ACC112 (cell line): ENCODE data around the gene TDRD12.

Source experiments
- H2AFZ ChIP-seq: fragments of 200-600 bp; sonication (generic); one replicate; pipeline ENCODE4 v1.6.0; 2017; ENCODE audit warnings: antibody characterized with exemption, low read length; ENCODE audit not compliant: unreplicated experiment
- H3K27ac ChIP-seq: fragments of 200-600 bp; sonication (generic); 2 replicates; pipeline ENCODE4 v1.5.1; 2014; ENCODE audit warnings: low read depth, mild to moderate bottlenecking, antibody characterized with exemption, low read length, moderate library complexity
- H3K27me3 ChIP-seq: fragments of 200-600 bp; sonication (generic); 2 replicates; pipeline ENCODE4 v1.6.1; 2014; ENCODE audit warnings: mild to moderate bottlenecking, antibody characterized with exemption, low read length, moderate library complexity, mixed read lengths; ENCODE audit not compliant: insufficient read depth
- H3K36me3 ChIP-seq: fragments of 200-600 bp; sonication (generic); 2 replicates; pipeline ENCODE4 v1.6.1; 2016; ENCODE audit warnings: mild to moderate bottlenecking, antibody characterized with exemption, low read length, moderate library complexity, mixed read lengths; ENCODE audit not compliant: insufficient read depth
- H3K4me1 ChIP-seq: fragments of 200-600 bp; sonication (generic); one replicate; pipeline ENCODE4 v1.6.1; 2016; ENCODE audit warnings: low read length, mixed read lengths; ENCODE audit not compliant: insufficient read depth, unreplicated experiment, control insufficient read depth
- H3K4me3 ChIP-seq: fragments of 200-600 bp; sonication (generic); 2 replicates; pipeline ENCODE4 v1.5.1; 2014; ENCODE audit warnings: mild to moderate bottlenecking, low read depth, low read length
- H3K79me2 ChIP-seq: fragments of 200-600 bp; sonication (generic); one replicate; pipeline ENCODE4 v1.6.0; 2016; ENCODE audit warnings: low read length; ENCODE audit not compliant: control insufficient read depth, unreplicated experiment, insufficient read depth

TDRD12 gene

DNA sequence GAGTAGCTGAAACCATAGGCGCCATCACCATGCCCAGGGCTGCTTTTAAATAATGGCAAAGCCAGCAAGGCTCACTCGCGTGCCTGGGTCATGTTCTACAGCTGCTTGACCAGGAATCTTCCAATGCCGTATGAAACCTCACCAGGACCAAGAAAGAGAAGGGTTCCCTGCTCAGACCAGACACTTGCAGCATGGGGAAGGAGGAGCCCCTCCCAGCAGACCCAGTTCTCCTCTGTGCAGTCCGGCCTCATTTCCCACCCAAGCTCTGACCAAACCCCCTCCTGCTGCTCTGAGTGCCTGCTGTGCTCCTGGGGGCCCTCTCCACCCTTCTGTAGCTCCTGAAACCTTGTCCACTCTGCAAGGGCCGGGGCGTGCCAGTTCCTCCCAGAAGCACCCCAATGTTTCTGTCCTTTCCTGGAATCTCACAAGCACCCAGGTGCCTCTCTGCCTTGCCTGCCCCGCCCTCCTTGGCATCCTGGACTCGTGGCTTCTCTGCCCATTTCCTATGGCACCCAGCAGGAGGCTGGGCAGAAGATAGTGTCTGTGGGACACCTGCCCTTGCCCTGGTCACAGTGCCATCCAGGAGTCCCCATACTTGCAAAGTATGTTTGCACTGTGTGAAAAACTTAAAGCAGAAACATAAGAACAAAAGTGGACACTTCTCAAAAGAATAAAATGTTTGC is 156.8 kb downstream of the TDRD12 start:
- Histone ChIP-seq H3K27me3 (no peaks in the 10 kb centered on the region), H3K27ac (no peak overlapping the region), H2AFZ (no peak overlapping the region), H3K4me3 (no peak overlapping the region), H3K4me1 (no peaks in the 10 kb centered on the region), H3K79me2 (no peaks in the 10 kb centered on the region), H3K36me3 (no peaks in the 10 kb centered on the region)

- Histone ChIP-seq H3K27ac (no peak overlapping the region), H3K27me3 (no peaks in the 10 kb centered on the region), H3K79me2 (no peaks in the 10 kb centered on the region), H2AFZ (no peak overlapping the region), H3K4me3 (no peak overlapping the region), H3K4me1 (no peaks in the 10 kb centered on the region), H3K36me3 (no peaks in the 10 kb centered on the region)
Measured at GRCh38 chr19:32876919-32877285, 157.3 kb downstream of the TDRD12 start.
